ENCODE measurements around the gene CAPN3.

CAPN3 gene

DNA sequence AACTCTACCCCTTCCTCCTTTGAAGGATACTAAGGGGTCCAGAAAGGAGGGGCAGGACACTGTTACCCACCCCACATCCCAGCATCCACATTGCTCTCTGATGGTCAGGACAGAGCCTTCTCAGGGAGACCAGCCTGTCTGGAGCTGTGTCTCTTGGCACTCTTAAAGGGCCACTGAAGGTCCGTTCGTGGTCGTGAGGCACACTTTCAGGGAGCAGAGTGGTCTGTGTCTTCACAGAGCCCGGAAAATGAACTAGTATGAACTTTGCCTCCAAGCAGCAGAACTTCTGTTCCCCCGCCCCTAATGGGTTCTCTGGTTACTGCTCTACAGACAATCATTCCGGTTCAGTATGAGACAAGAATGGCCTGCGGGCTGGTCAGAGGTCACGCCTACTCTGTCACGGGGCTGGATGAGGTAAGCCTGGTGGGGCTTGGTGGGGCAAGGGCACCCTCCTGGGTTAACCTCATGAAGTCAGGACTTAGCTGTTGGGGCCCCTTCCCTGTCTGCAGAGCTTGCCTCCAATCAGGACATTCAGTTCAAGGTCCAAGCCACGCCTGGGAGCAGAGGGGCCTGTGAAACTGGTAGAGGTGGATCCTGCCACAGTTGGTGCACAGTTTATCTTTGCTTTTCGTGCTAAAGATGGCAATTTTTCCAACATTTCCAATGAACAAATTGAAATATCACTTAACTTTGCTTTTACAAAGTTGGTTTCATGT lies 33.2 kb downstream of the CAPN3 start:
- in situ Hi-C loops (cut with MboI; ENCODE audit: low sequenced_read_pairs): no loop called here

DNA sequence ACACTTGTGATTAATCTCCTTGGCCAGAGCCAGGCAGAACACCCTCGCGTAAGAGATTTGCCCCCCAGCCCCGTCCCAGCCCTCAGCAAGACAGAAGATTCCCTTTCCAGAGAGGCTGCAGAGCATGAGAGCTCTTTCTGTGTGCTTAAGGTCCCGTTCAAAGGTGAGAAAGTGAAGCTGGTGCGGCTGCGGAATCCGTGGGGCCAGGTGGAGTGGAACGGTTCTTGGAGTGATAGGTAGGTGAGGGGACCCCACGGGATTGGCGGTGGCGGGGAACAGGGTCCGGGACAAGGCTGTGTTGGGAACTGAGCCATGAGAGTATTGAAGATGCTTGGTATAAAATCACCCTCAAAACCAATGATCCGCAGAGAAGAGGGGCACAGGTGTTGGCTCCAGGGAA lies 34.8 kb downstream of the CAPN3 start:
- in situ Hi-C loops (cut with MboI; ENCODE audit: low sequenced_read_pairs): no loop called here

DNA sequence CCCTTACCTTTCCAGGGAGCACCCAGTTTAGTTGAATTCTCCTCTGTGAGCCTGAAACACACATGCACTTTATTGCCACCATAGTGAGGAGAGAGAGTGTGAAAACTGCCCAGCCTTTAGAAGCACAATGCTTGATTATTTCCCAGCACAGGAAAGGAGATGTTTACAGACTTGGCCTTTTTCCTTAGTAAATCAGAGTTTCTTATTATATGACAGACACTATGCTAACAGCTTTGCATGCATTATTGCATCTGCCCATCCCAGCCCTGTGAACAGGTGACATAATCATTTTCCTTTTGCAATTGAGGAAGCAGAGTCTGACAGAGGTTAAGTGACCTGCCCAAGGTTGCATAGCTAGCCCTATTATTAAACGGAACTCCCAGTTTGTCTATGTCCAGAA lies 36.5 kb downstream of the CAPN3 start:
- in situ Hi-C loops (cut with MboI; ENCODE audit: low sequenced_read_pairs): no loop called here

DNA sequence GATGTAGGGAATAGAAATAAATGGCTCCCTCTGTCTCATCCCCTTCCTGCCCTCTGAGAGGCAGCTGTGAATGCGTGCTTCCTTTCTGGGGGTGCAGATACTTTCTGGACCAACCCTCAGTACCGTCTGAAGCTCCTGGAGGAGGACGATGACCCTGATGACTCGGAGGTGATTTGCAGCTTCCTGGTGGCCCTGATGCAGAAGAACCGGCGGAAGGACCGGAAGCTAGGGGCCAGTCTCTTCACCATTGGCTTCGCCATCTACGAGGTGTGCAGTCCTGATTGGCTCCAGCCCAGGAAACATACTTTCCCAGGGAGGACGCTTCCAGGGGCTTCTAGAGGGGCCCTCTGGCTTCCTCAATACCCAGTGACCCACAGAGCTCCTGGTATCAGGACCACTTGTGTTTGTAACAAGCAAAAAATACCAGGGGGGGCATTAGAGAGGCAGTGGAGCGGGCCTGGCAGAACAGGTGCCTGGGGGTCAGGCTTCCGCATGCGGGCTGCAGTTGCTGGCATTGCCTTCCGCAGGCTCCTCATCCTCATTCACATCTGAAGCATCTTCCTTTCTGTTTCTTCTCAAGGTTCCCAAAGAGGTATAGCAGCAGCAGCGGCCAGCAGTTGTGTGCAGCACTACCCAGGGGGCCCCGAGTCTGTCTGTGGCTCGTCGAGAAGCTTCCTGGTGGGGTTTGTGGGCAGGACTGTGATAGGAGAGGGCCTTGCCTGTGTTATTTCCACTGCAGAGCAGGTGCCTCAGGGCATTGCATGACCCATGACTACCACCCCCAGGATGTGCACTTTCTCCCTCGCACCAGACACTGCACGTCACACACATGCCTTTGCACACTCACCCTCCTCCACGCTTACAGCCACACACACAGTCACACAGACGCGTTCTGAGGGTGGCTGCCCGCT lies 42.5 kb downstream of the CAPN3 start:
- in situ Hi-C loops (cut with MboI; ENCODE audit: low sequenced_read_pairs): no loop called here

DNA sequence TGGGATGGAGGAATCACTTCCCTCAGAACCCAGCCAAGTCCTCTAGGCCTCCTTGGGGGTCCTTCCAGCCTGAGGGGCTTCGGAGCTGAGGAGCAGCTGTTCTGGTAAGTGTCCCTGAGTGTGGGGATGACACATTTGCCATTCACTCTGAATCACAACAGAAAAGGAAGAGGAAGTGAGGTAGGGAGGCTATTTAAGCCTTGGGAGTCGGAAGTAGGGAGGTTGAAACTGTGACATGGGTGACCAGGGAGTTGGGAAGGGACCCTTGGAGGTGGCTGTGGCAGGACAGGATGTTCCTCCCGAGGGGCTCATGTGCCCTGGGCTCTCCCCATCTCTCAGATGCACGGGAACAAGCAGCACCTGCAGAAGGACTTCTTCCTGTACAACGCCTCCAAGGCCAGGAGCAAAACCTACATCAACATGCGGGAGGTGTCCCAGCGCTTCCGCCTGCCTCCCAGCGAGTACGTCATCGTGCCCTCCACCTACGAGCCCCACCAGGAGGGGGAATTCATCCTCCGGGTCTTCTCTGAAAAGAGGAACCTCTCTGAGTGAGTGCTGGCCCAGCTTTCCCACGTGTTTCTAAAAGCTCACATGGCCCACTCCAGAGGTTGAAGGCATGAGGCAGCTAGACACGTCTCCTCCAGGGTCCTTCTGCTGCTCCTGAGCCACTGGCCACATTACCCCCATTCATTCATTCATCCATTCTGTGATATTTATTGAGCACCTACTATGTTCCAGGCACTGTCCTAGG lies 43.3 kb downstream of the CAPN3 start:
- in situ Hi-C loops (cut with MboI; ENCODE audit: low sequenced_read_pairs): no loop called here

DNA sequence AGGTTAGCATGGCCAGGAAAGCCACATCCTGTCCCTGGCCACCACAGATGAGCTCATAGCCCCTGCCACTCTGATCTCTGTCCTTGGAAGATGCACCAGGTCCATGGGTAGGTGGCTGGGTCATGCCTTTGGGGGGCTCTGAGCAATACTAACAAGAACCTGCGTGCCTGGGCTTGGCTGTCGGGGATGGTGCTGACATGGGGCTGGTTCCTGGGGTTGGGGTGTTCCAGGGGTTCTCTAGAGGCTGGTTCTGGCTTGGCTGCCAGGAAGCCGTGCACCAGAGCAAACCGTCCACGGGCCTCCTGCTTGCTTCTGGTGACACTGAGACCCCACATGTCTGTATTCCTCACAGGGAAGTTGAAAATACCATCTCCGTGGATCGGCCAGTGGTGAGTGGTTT lies 44.1 kb downstream of the CAPN3 start:
- in situ Hi-C loops (cut with MboI; ENCODE audit: low sequenced_read_pairs): no loop called here

DNA sequence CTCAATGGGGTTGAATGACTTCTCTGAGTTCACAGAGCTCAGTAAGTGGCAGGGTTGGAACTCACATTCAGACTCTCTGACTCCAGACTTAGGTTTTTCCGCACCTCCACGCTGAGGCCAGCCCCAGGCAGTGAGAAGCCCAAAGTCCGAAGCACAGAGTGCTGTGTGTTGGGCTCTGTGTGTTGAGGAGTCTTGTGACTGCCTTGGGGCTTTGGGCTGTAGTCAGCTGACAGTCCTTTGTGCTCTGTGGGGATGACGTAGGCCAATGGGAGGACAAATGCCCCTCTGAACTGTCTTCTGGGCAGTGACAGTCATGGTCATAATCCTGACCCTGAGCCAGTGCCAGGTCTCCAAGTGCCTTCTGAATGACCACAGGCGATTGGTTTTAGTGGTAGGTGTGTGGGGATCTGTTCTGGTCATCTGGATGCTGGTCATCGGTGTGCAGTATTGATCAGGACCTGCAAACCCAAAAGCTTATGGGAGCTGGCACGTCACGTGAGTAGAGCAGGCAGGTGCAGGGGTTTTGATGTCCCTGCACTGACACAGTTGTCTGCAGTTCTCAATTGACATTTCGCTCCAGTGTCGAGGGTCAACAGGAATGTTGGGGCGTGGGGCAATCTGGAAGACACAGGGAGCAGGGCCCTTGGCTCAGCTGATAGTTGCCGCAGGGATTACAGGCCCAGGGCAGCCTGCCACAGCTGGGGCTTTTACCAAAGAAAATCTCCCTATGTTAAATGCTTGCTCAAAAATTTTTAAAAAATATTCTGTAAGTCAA lies 45.3 kb downstream of the CAPN3 start:
- in situ Hi-C loops (cut with MboI; ENCODE audit: low sequenced_read_pairs): no loop called here

DNA sequence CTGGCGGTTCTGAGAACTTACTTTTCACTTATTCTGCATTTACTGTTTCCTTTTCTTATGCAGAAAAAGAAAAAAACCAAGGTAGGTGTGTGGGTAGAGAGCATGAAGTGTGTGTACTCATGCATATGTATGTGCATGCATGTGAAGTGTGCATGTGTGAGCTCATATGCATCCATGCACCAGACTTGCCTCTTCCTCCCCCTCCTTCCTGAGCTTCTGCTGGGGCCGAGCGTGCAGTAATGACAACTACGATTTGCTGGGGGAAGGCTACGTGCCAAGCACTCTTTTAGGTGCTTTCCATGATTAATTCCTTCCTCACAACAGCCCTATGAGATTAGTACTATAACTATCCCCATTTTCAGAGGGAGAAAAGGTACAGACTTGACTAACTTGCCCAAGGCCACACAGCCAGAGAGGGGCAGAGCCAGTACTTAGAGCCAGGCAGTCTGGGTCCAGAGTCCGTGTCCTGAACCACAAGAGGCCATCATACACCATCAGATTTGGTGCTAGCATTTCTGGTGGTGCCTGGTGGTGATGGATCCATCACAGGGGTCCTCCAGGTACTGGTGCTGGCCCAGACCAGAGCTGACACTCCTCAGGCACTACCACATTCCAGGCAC lies 46.7 kb downstream of the CAPN3 start:
- in situ Hi-C loops (cut with MboI; ENCODE audit: low sequenced_read_pairs): no loop called here

DNA sequence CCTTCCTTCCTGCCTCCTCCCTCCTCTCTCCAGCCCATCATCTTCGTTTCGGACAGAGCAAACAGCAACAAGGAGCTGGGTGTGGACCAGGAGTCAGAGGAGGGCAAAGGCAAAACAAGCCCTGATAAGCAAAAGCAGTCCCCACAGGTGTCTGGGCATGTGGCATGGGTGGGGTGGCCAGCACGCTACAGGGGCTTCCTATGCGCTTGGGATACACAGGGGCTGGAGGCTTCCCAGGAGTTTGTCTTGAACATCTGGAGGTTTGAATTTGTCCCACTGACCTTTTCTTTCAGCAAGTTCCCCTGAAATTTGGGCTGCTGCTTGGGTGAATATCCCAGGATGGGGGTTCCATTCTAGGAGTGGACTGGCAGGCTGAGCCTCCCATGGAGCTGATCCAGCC lies 48.9 kb downstream of the CAPN3 start:
- in situ Hi-C loops (cut with MboI; ENCODE audit: low sequenced_read_pairs): no loop called here

DNA sequence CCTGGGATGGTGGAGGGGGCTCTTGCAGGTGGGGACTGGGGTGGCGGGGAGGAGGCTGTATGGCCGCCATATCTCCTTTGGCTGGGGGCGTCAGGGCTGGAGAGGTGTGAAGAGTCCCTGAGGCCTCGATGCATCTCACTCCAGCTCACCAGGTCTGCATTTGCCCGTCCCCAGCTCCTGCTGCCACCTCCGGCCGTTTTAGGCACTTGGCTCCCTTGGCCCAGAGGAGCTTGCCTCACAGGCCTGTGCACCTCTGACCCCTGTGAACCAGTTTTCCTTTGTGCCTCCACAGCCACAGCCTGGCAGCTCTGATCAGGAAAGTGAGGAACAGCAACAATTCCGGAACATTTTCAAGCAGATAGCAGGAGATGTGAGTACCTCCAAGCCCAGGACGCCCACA lies 49.7 kb downstream of the CAPN3 start:
- in situ Hi-C loops (cut with MboI; ENCODE audit: low sequenced_read_pairs): no loop called here

DNA sequence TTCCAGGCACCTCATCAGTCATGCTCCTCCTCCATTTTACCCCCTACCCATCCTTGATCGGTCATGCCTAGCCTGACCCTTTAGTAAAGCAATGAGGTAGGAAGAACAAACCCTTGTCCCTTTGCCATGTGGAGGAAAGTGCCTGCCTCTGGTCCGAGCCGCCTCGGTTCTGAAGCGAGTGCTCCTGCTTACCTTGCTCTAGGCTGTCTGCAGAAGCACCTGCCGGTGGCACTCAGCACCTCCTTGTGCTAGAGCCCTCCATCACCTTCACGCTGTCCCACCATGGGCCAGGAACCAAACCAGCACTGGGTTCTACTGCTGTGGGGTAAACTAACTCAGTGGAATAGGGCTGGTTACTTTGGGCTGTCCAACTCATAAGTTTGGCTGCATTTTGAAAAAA lies 52.6 kb downstream of the CAPN3 start:
- in situ Hi-C loops (cut with MboI; ENCODE audit: low sequenced_read_pairs): no loop called here

DNA sequence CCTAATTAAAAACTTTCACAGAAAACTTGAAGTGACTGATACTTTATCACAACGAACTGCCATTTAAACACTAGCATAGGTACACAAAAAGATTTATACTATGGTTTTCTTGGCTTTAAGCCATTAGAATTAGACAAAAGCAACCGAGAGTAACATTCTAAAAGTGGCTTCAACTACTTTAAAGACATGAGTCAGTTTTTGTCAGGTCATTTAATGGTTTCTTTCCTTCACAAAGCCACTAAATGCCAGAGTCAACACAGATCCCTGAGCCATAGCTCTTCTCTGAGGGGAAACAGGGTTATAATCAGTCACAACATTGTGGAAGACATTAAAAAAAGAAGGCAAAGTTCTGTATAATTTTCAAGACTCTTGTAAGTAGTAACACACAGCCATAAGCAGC lies 54.6 kb downstream of the CAPN3 start:
- in situ Hi-C loops (cut with MboI; ENCODE audit: low sequenced_read_pairs): no loop called here

DNA sequence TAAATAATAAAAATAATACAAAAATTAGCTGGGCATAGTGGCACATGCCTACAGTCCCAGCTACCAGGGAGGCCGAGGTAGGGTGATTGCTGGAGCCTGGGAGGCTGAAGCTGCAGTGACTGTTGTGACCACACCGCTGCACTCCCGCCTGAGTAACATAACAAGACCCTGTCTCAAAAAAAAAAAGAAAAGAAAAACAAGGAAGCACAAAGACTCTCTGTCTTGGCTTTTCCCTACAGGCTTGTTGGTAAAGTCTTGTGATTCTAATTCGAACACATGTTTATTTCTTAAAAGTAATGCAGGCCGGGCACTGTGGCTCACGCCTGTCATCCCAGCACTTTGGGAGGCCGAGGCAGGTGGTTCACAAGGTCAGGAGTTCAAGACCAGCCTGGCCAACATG lies 60.1 kb downstream of the CAPN3 start:
- in situ Hi-C loops (cut with MboI; ENCODE audit: low sequenced_read_pairs): no loop called here

DNA sequence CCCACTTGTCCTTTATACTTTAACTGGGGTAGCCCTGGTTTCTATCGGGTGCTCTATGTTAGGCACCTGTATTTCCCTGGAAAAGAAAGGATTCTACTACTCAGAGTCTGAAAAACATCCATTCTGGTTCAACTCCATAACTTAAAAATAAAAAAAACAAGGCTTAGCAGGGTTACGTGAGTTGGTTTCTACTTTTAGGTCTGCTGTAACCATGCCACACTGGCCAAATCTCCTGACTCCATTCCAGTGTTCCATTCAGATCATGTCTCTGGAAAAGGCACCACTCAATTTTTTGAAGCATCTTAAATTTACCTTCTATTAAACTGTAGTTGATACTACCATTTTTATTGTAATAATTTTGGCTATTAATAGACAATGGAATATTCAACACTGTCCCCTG lies 62.1 kb downstream of the CAPN3 start:
- in situ Hi-C loops (cut with MboI; ENCODE audit: low sequenced_read_pairs): no loop called here

DNA sequence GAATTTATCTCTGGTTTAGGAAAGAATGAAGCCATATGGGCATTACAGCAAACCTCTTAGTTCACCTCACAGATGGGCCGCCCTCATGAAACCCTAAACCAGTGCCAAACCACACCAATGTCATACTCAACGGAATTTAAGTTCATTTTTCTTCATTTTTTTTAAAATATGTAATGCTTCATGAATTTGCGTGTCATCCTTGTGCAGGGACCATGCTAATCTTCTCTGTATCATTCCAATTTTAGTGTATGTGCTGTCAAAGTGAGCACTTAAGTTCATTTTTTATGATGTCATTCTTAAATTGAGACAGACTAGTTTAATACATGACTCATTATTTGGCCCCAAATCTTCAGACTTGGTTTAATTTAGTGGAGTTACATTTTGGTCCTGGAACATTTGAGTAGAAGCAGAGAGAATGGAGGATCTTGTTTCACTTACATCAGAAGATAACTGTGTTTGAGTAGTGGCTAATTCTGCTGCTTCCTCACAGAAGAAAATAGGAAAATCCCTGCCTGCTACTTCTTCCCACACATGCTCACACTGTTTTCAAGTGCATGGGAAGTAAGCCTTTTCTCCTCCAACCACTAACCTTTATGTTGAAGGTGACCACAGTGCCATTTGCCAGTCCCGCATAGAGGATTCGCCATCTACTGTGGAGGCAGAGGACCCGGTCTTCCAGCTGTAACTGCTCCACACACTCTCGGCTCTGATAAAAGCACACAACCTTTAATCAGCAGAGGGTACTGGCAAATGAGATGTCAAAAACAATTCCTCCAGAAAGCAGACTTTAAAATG lies 68.3 kb downstream of the CAPN3 start:
- in situ Hi-C loops (cut with MboI; ENCODE audit: low sequenced_read_pairs): no loop called here

DNA sequence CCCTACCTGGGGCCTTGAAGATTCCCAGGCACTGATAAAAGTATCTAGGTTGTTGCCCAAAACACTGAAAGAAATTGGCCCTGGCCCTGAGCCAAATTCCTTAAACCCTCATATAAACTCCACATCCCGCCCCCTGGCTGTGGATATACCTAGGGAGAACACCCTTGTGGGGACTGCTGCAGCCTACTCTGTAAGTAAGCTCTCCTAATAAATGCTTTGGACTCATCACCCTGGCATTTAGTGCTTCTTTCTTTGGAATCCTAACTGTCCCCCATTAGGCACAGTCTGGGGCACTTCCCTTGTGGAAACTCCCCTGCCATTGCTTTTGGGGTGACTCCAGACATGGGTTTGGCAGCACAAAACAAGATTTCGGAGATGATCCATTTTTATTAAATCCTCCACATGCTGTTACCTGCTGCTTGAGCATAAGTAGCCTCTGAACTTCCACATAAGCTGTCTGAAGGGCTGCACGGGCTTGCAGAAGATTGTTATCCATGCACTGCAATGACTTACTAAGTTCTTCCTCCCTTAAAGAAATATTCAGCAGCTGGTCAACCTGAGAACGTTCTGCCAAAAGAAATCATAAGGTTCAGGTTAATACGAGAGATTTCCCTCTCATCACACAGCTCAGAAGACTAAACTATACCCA lies 85.2 kb downstream of the CAPN3 start:
- in situ Hi-C loops (cut with MboI; ENCODE audit: low sequenced_read_pairs): no loop called here

DNA sequence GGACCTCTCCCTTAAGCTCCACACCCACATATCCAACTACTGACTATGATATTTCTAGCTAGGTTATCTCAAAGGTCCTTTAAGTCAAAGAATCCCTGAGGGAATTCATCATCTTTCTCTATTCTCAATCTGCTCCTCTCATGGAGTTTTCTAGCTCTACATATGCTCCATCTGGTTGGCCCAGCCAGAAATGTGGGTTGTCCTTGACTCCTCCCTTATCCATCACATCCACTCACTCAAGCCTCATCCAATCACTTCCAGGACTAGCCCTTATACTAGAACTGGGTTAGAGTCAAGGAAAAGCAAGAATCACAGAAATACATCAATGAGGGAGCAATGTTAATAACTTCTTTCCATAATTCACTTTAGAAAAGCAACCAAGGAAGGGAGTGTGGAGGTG lies 86.2 kb downstream of the CAPN3 start:
- in situ Hi-C loops (cut with MboI; ENCODE audit: low sequenced_read_pairs): no loop called here

DNA sequence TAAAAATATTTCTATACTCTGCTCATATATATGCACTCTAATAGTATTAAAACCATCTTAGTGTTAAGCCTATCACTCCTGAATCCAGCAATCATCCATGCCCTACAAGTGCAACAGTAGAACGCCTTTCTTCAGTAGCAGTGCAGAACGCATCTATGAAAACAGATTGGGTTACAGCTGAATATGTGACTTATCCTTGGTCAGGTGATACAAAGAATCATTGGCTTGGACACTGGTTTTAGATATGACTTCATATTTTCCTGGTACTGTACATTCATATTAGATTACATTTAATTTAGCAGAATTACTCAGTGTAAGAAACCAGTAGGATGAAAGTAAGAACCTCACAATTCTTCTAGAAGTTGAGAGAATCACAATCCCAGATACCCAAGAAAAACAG lies 88.3 kb downstream of the CAPN3 start:
- in situ Hi-C loops (cut with MboI; ENCODE audit: low sequenced_read_pairs): no loop called here

DNA sequence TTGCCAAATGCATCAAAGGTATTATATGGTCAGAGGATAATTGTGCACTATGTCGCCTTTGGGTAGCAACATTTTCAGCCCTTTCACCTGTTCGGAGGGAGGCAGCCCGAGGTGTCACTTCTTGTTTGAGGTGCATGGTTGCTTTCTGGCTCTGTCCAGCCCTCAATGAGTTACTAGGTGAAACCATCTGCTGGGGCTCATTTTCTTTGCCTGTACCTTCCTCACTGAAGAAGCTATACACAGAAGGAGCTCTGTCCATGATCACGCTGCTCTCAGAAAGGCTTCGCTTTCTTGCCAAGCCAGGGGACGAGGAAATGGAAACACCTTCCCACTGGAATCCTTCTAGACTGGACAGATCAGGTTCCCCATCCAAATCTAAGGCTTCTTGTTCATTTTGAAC lies 89.0 kb downstream of the CAPN3 start:
- in situ Hi-C loops (cut with MboI; ENCODE audit: low sequenced_read_pairs): no loop called here

All from HL-60/S4 (cell line).